HepG2 (cell line): ENCODE results near the gene MAP3K14. TPM values are rescaled to one million over a fixed set of nuclear protein-coding genes. Genes with fewer than 3 reads are reported as not detected.
A peak's percentile ranks its signal among the peaks of the same experiment; 100 is the strongest.

Source experiments
- CHD2 ChIP-seq: IDR thresholded peaks from 2 replicates; pipeline ENCODE4 v1.6.1; 2011; ENCODE audit warnings: low read depth, low read length, improper control_type of control experiment
- CREM ChIP-seq, 2 experiments: sonication (generic) in 1 of 2; formaldehyde crosslinking in 1 of 2; IDR thresholded peaks; 2 replicates each; pipeline versions ENCODE4 v1.4.0 to v1.6.1; 2016 to 2020; ENCODE audit warnings: antibody characterized with exemption in 1 of 2, mild to moderate bottlenecking in 1 of 2, missing genetic modification reagents in 1 of 2
- HNF4A ChIP-seq: sonication (generic); formaldehyde crosslinking; IDR thresholded peaks from 2 replicates; pipeline ENCODE4 v1.4.0; 2020; ENCODE audit warnings: missing genetic modification reagents
- HNRNPLL ChIP-seq: fragments of 200-400 bp; formaldehyde crosslinking; IDR thresholded peaks from 2 replicates; pipeline ENCODE4 v1.6.1; 2017; ENCODE audit warnings: mild to moderate bottlenecking, low read depth, low read length; ENCODE audit not compliant: poor library complexity, severe bottlenecking
- MBNL3 ChIP-seq: fragments of 250-450 bp; sonication (Bioruptor Pico); conservative IDR thresholded peaks from 2 replicates; pipeline ENCODE4 v1.8.0; 2022; ENCODE audit warnings: mild to moderate bottlenecking, inconsistent platforms
- NFYC ChIP-seq: IDR thresholded peaks from 2 replicates; pipeline ENCODE4 v1.6.1; 2016; ENCODE audit warnings: missing genetic modification reagents, missing compliant biosample characterization
- PBX2 ChIP-seq: IDR thresholded peaks from 2 replicates; pipeline ENCODE4 v1.6.1; 2016; ENCODE audit warnings: control low read depth
- POLR2G ChIP-seq: fragments of 200-400 bp; formaldehyde crosslinking; IDR thresholded peaks from 2 replicates; pipeline ENCODE4 v1.6.1; 2018; ENCODE audit warnings: mild to moderate bottlenecking, low read depth, low read length, moderate library complexity
- RBAK ChIP-seq: sonication (generic); formaldehyde crosslinking; IDR thresholded peaks from 2 replicates; pipeline ENCODE4 v1.5.1; 2020; ENCODE audit warnings: mild to moderate bottlenecking, missing genetic modification reagents
- REL ChIP-seq: sonication (generic); formaldehyde crosslinking; conservative IDR thresholded peaks from 2 replicates; pipeline ENCODE4 v1.8.0; 2022; ENCODE audit warnings: mild to moderate bottlenecking, missing genetic modification reagents, moderate library complexity
- SALL1 ChIP-seq: sonication (generic); formaldehyde crosslinking; IDR thresholded peaks from 2 replicates; pipeline ENCODE4 v1.8.0; 2022; ENCODE audit warnings: mild to moderate bottlenecking, missing genetic modification reagents
- SMC3 ChIP-seq: IDR thresholded peaks from 2 replicates; pipeline ENCODE4 v1.6.1; 2011; ENCODE audit warnings: low read length, improper control_type of control experiment
- TBX2 ChIP-seq: sonication (generic); formaldehyde crosslinking; IDR thresholded peaks from 2 replicates; pipeline ENCODE4 v1.5.0; 2020; ENCODE audit warnings: missing genetic modification reagents, mild to moderate bottlenecking, borderline replicate concordance
- U2AF1 ChIP-seq: fragments of 200-400 bp; formaldehyde crosslinking; optimal IDR thresholded peaks from 2 replicates; pipeline ENCODE3; 2017; ENCODE audit warnings: mild to moderate bottlenecking, low read depth, low read length
- XBP1 ChIP-seq: sonication (generic); formaldehyde crosslinking; IDR thresholded peaks from 2 replicates; pipeline ENCODE4 v1.5.0; 2020; ENCODE audit warnings: missing genetic modification reagents
- ZBTB26 ChIP-seq: IDR thresholded peaks from 2 replicates; pipeline ENCODE4 v1.6.1; 2016; ENCODE audit warnings: missing compliant biosample characterization, missing genetic modification reagents, borderline replicate concordance
- ZBTB34 ChIP-seq: sonication (generic); formaldehyde crosslinking; IDR thresholded peaks from 2 replicates; pipeline ENCODE4 v1.8.0; 2022; ENCODE audit warnings: mild to moderate bottlenecking, missing genetic modification reagents
- ZC3H13 ChIP-seq: sonication (generic); formaldehyde crosslinking; IDR thresholded peaks from 2 replicates; pipeline ENCODE4 v1.8.1; 2023; ENCODE audit warnings: mild to moderate bottlenecking, missing genetic modification reagents, moderate library complexity
- ZKSCAN5 ChIP-seq: sonication (generic); formaldehyde crosslinking; IDR thresholded peaks from 2 replicates; pipeline ENCODE4 v1.5.1; 2020; ENCODE audit warnings: mild to moderate bottlenecking, missing genetic modification reagents
- ZMYM4 ChIP-seq: sonication (generic); formaldehyde crosslinking; IDR thresholded peaks from 2 replicates; pipeline ENCODE4 v1.8.1; 2023; ENCODE audit warnings: mild to moderate bottlenecking, missing genetic modification reagents
- ZNF230 ChIP-seq: sonication (generic); formaldehyde crosslinking; IDR thresholded peaks from 2 replicates; pipeline ENCODE4 v1.4.0; 2020; ENCODE audit warnings: mild to moderate bottlenecking, missing genetic modification reagents
- ZNF335 ChIP-seq: sonication (generic); formaldehyde crosslinking; IDR thresholded peaks from 2 replicates; pipeline ENCODE4 v1.4.0; 2020; ENCODE audit warnings: missing genetic modification reagents
- ZNF343 ChIP-seq: sonication (generic); formaldehyde crosslinking; IDR thresholded peaks from 2 replicates; pipeline ENCODE4 v1.4.0; 2020; ENCODE audit warnings: mild to moderate bottlenecking, missing genetic modification reagents
- ZNF382 ChIP-seq: sonication (generic); formaldehyde crosslinking; IDR thresholded peaks from 2 replicates; pipeline ENCODE4 v1.5.0; 2020; ENCODE audit warnings: missing genetic modification reagents, mild to moderate bottlenecking, borderline replicate concordance
- ZNF562 ChIP-seq: sonication (generic); formaldehyde crosslinking; IDR thresholded peaks from 2 replicates; pipeline ENCODE4 v1.8.0; 2022; ENCODE audit warnings: missing genetic modification reagents, borderline replicate concordance
- ZNF780A ChIP-seq: sonication (generic); formaldehyde crosslinking; IDR thresholded peaks from 2 replicates; pipeline ENCODE4 v1.8.0; 2022; ENCODE audit warnings: mild to moderate bottlenecking, missing genetic modification reagents, moderate library complexity
- ZNF839 ChIP-seq: sonication (generic); formaldehyde crosslinking; IDR thresholded peaks from 2 replicates; pipeline ENCODE4 v1.4.0; 2020; ENCODE audit warnings: missing genetic modification reagents, mild to moderate bottlenecking, borderline replicate concordance
- polyA plus RNA-seq, 8 experiments: library from polyadenylated mRNA; depleted of rRNA in 3 of 8; stranded (reverse) in 7 of 8; unstranded in 1 of 8; fragments of >200 nt; fragmentation: Illumina TruSeq in 4 of 8; extraction: Trizol in 4 of 8; gene quantifications; 2 replicates each; pipeline versions ENCODE4 v1.2.1 to v1.2.3, GENCODE V29; 2011 to 2016; ENCODE audit warnings: low read depth in 4 of 8, missing spikeins in 1 of 8, mixed read lengths in 1 of 8; ENCODE audit not compliant: insufficient read depth in 1 of 8
- total RNA-seq, 5 experiments: library from RNA; depleted of rRNA; stranded (reverse); fragments of >200 nt; fragmentation: Illumina TruSeq; extraction: Trizol; gene quantifications; 2 replicates each; pipeline ENCODE4 v1.2.3, GENCODE V29; 2016; ENCODE audit warnings: low read depth in 1 of 5

MAP3K14 gene
- total and polyA plus RNA-seq, 2 of the 13 experiments (the other 11 are each of a cell fraction or from before 2014, with no cell fraction given): 2.6 TPM

- TF ChIP-seq ZKSCAN5 (CRISPR knock-in tag) (no peak), REL (no peak), CREM (IDR thresholded peaks at IDR 0.05) (peak; percentile 69), CREM (CRISPR knock-in tag; IDR thresholded peaks at IDR 0.05) (no peak), HNF4A (CRISPR knock-in tag) (no peak), ZNF780A (CRISPR knock-in tag) (no peak), ZNF839 (CRISPR knock-in tag) (no peak), POLR2G (0 out of 2 replicates have a peak, but pooled peaks have one; percentile 25), SALL1 (CRISPR knock-in tag) (peak; percentile 45; the same call in 1 of the 2 replicates), ZNF343 (CRISPR knock-in tag) (peak; percentile 87), ZMYM4 (peak; percentile 92), ZBTB26 (CRISPR knock-in tag) (no peak; the same call in 1 of the 2 replicates), HNRNPLL (peak; percentile 84), CHD2 (no peak), MBNL3 (CRISPR knock-in tag) (no peak), RBAK (no peak), ZNF562 (CRISPR knock-in tag) (no peak), ZNF230 (0 out of 2 replicates have a peak, but pooled peaks have one; percentile 24), ZBTB34 (CRISPR knock-in tag) (no peak), XBP1 (0 out of 2 replicates have a peak, but pooled peaks have one; percentile 9), NFYC (CRISPR knock-in tag) (peak; percentile 97), PBX2 (CRISPR knock-in tag) (peak; percentile 76), SMC3 (no peak), U2AF1 (no peak), ZC3H13 (CRISPR knock-in tag) (no peak), TBX2 (CRISPR knock-in tag) (peak; percentile 61; the same call in 1 of the 2 replicates), ZNF335 (no peak; the same call in 1 of the 2 replicates), ZNF382 (CRISPR knock-in tag) (no peak)
Observed at GRCh38 chr17:45317111-45317928, 500 bp upstream of the MAP3K14 start (continued).
